Neuron (in vitro differentiated cells): ENCODE results near the gene BNIPL.
A peak's percentile ranks its signal among the peaks of the same experiment; 100 is the strongest.

Source experiments
- H2AFZ ChIP-seq: one replicate; pipeline ENCODE4 v1.6.1; 2013; ENCODE audit warnings: low read depth, mild to moderate bottlenecking, inconsistent platforms, low read length, moderate library complexity
- H3K27me3 ChIP-seq: one replicate; pipeline ENCODE4 v1.6.1; 2013; ENCODE audit warnings: low read length; ENCODE audit not compliant: insufficient read depth
- H3K36me3 ChIP-seq: one replicate; pipeline ENCODE4 v1.6.1; 2013; ENCODE audit warnings: low read length; ENCODE audit not compliant: insufficient read depth
- H3K4me1 ChIP-seq: one replicate; pipeline ENCODE4 v1.6.1; 2013; ENCODE audit warnings: low read length; ENCODE audit not compliant: insufficient read depth
- H3K4me3 ChIP-seq: 2 replicates; pipeline ENCODE4 v1.5.1; 2013; ENCODE audit warnings: mild to moderate bottlenecking, low read length, moderate library complexity
- H3K9me3 ChIP-seq: one replicate; pipeline ENCODE4 v1.6.1; 2013; ENCODE audit warnings: low read length

BNIPL gene

GRCh38 chr1:151013518-151013917, 22.9 kb upstream of the BNIPL start:
- no peak overlapping the region for H3K4me3 ChIP-seq
- no peaks in the 10 kb centered on the region for H3K27me3 ChIP-seq
- no peaks in the 10 kb centered on the region for H3K9me3 ChIP-seq
- H3K36me3 ChIP-seq = peaks cover 8% of the 10 kb centered on the region
- H3K4me1 ChIP-seq = peaks cover 19% of the 10 kb centered on the region
- H2AFZ ChIP-seq = no peak overlapping the region

GRCh38 chr1:151024540-151025146, 11.7 kb upstream of the BNIPL start:
- Histone ChIP-seq H2AFZ (no peak overlapping the region), H3K4me1 (no peaks in the 10 kb centered on the region), H3K9me3 (no peaks in the 10 kb centered on the region), H3K27me3 (no peaks in the 10 kb centered on the region), H3K36me3 (peaks cover 23% of the 10 kb centered on the region), H3K4me3 (no peak overlapping the region)

GRCh38 chr1:151026460-151026859, 9.9 kb upstream of the BNIPL start:
- Histone ChIP-seq H3K4me3 (no peak overlapping the region), H3K4me1 (no peaks in the 10 kb centered on the region), H3K9me3 (no peaks in the 10 kb centered on the region), H3K27me3 (no peaks in the 10 kb centered on the region), H2AFZ (no peak overlapping the region), H3K36me3 (peaks cover 34% of the 10 kb centered on the region)

- H3K9me3 ChIP-seq = no peaks in the 10 kb centered on the region
- H3K27me3 ChIP-seq = no peaks in the 10 kb centered on the region
- peaks cover 45% of the 10 kb centered on the region for H3K36me3 ChIP-seq
- H3K4me1 ChIP-seq = no peaks in the 10 kb centered on the region
- no peak overlapping the region for H3K4me3 ChIP-seq
- H2AFZ ChIP-seq = no peak overlapping the region
Measured at GRCh38 chr1:151032164-151032563, 4.2 kb upstream of the BNIPL start.

- Histone ChIP-seq H3K4me3 (no peak overlapping the region), H2AFZ (no peak overlapping the region), H3K27me3 (no peaks in the 10 kb centered on the region), H3K4me1 (no peaks in the 10 kb centered on the region), H3K9me3 (no peaks in the 10 kb centered on the region), H3K36me3 (peaks cover 34% of the 10 kb centered on the region)
Measured at GRCh38 chr1:151035167-151035566, 1.2 kb upstream of the BNIPL start.

GRCh38 chr1:151037032-151037431, 646 bp downstream of the BNIPL start:
- Histone ChIP-seq H3K4me1 (no peaks in the 10 kb centered on the region), H3K36me3 (peaks cover 21% of the 10 kb centered on the region), H2AFZ (no peak overlapping the region), H3K27me3 (no peaks in the 10 kb centered on the region), H3K9me3 (no peaks in the 10 kb centered on the region), H3K4me3 (no peak overlapping the region)

GRCh38 chr1:151039521-151039920, 3.1 kb downstream of the BNIPL start:
- H3K4me3 ChIP-seq = no peak overlapping the region
- no peaks in the 10 kb centered on the region for H3K9me3 ChIP-seq
- H3K4me1 ChIP-seq = no peaks in the 10 kb centered on the region
- H2AFZ ChIP-seq = no peak overlapping the region
- peaks cover 11% of the 10 kb centered on the region for H3K36me3 ChIP-seq
- H3K27me3 ChIP-seq = no peaks in the 10 kb centered on the region

- H3K9me3 ChIP-seq = no peaks in the 10 kb centered on the region
- peaks cover 4% of the 10 kb centered on the region for H3K4me1 ChIP-seq
- H3K27me3 ChIP-seq = no peaks in the 10 kb centered on the region
- H3K36me3 ChIP-seq = no peaks in the 10 kb centered on the region
- H3K4me3 ChIP-seq = no peak overlapping the region
- no peak overlapping the region for H2AFZ ChIP-seq
Measured at GRCh38 chr1:151043163-151043562, 6.8 kb downstream of the BNIPL start.

GRCh38 chr1:151047591-151047924, 11.2 kb downstream of the BNIPL start, which contains the start of gene C1orf56:
Gene C1orf56, plus strand, starts transcription at chr1:151047751. Its CDS starts 97 bp downstream, at chr1:151047848.
- Histone ChIP-seq H3K4me1 (peaks cover 14% of the 10 kb centered on the region), H3K4me3 (peak within 1 kb of the TSS; percentile 77), H3K27me3 (no peaks in the 10 kb centered on the region), H3K36me3 (peaks cover 13% of the 10 kb centered on the region), H2AFZ (peak within 1 kb of the TSS; percentile 96), H3K9me3 (no peaks in the 10 kb centered on the region)

GRCh38 chr1:151047925-151048644, 11.7 kb downstream of the BNIPL start:
- Histone ChIP-seq H3K4me3 (peak overlapping the region; percentile 77), H2AFZ (peak overlapping the region; percentile 96), H3K4me1 (peaks cover 14% of the 10 kb centered on the region), H3K9me3 (no peaks in the 10 kb centered on the region), H3K27me3 (no peaks in the 10 kb centered on the region), H3K36me3 (peaks cover 18% of the 10 kb centered on the region)

GRCh38 chr1:151048645-151049032, 12.3 kb downstream of the BNIPL start:
- no peaks in the 10 kb centered on the region for H3K27me3 ChIP-seq
- H3K9me3 ChIP-seq = no peaks in the 10 kb centered on the region
- H2AFZ ChIP-seq = no peak overlapping the region
- peaks cover 21% of the 10 kb centered on the region for H3K36me3 ChIP-seq
- peaks cover 14% of the 10 kb centered on the region for H3K4me1 ChIP-seq
- H3K4me3 ChIP-seq = peak overlapping the region; percentile 77

- no peak overlapping the region for H2AFZ ChIP-seq
- peaks cover 30% of the 10 kb centered on the region for H3K36me3 ChIP-seq
- H3K4me3 ChIP-seq = no peak overlapping the region
- no peaks in the 10 kb centered on the region for H3K27me3 ChIP-seq
- H3K9me3 ChIP-seq = no peaks in the 10 kb centered on the region
- H3K4me1 ChIP-seq = peaks cover 14% of the 10 kb centered on the region
Measured at GRCh38 chr1:151049458-151049857, 13.1 kb downstream of the BNIPL start.

- H3K4me3 ChIP-seq = no peak overlapping the region
- peaks cover 37% of the 10 kb centered on the region for H3K36me3 ChIP-seq
- no peak overlapping the region for H2AFZ ChIP-seq
Measured at GRCh38 chr1:151050051-151050688, 13.8 kb downstream of the BNIPL start.

More at GRCh38 chr1:151050051-151050688, 13.8 kb downstream of the BNIPL start:
- H3K9me3 ChIP-seq = no peaks in the 10 kb centered on the region
- H3K4me1 ChIP-seq = peaks cover 14% of the 10 kb centered on the region
- H3K27me3 ChIP-seq = no peaks in the 10 kb centered on the region
